IMR-90 (cell line): ENCODE results near the gene LGALS3.

ENCODE experiments used
- BHLHE40 ChIP-seq: fragments of 150-350 bp; IDR thresholded peaks from 2 replicates; pipeline ENCODE4 v1.6.1; 2016; ENCODE audit warnings: mild to moderate bottlenecking, low read depth, low read length
- CHD1 ChIP-seq: IDR thresholded peaks from 2 replicates; pipeline ENCODE4 v1.6.1; 2012; ENCODE audit warnings: low read depth, low read length, improper control_type of control experiment
- FOS ChIP-seq: fragments of 150-350 bp; IDR thresholded peaks from 2 replicates; pipeline ENCODE4 v1.6.1; 2016; ENCODE audit warnings: low read depth, low read length
- MAFK ChIP-seq: IDR thresholded peaks from 2 replicates; pipeline ENCODE4 v1.6.1; 2012; ENCODE audit warnings: low read depth, low read length, improper control_type of control experiment
- MAZ ChIP-seq: IDR thresholded peaks from 2 replicates; pipeline ENCODE4 v1.6.1; 2012; ENCODE audit warnings: low read depth, mild to moderate bottlenecking, low read length, improper control_type of control experiment, moderate library complexity, borderline replicate concordance
- MXI1 ChIP-seq: IDR thresholded peaks from 2 replicates; pipeline ENCODE4 v1.6.1; 2012; ENCODE audit warnings: low read depth, mild to moderate bottlenecking, low read length, moderate library complexity, borderline replicate concordance
- POLR2A ChIP-seq: IDR thresholded peaks from 2 replicates; pipeline ENCODE4 v1.6.1; 2012; ENCODE audit warnings: mild to moderate bottlenecking, low read depth, low read length
- RAD21 ChIP-seq: IDR thresholded peaks from 2 replicates; pipeline ENCODE4 v1.6.1; 2012; ENCODE audit warnings: low read length, improper control_type of control experiment
- SMC3 ChIP-seq: fragments of 150-350 bp; IDR thresholded peaks from 2 replicates; pipeline ENCODE4 v1.6.1; 2016; ENCODE audit warnings: low read depth, mild to moderate bottlenecking, antibody characterized with exemption, low read length, moderate library complexity
- TF ChIP-seq, protein P1 (sequence below): conservative IDR thresholded peaks from 2 replicates; pipeline ENCODE4 v1.5.1; 2012; ENCODE audit warnings: mild to moderate bottlenecking, low read depth, low read length, improper control_type of control experiment
- TF ChIP-seq, protein P2 (sequence below): fragments of 150-350 bp; IDR thresholded peaks from 2 replicates; pipeline ENCODE4 v1.6.1; 2017; ENCODE audit warnings: mild to moderate bottlenecking, antibody characterized with exemption, low read length, low read depth

DNA sequence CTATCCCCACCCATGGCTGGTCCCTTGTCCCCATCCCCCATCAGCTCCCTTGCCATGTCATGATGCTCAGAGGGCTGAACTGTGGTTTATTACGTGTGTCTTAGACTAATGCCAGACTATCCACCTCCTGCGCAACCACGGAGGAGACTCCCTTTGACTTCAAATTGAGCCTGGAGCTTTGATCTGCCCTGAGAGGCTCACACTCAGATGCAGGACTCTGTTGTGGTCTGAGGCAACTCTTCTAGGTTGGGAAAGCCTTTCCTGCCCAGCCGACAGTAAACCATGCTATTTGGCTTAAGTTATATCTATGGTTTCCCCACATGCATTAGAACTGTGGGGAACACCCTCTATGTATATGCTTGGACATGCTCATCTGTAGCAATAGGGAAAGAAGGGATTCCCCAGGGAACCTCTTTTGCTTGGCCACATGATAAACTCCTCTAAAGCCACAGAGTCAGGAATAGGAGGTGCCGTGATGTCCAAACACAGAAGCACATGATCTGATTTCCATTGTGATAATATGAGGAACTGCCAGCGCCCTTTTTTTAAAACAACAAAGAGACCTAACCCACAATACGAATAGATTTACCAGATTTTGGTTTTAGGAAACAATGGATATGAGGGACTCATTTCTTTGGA lies 11.1 kb upstream of the LGALS3 start:
- TF ChIP-seq, protein P1, sequence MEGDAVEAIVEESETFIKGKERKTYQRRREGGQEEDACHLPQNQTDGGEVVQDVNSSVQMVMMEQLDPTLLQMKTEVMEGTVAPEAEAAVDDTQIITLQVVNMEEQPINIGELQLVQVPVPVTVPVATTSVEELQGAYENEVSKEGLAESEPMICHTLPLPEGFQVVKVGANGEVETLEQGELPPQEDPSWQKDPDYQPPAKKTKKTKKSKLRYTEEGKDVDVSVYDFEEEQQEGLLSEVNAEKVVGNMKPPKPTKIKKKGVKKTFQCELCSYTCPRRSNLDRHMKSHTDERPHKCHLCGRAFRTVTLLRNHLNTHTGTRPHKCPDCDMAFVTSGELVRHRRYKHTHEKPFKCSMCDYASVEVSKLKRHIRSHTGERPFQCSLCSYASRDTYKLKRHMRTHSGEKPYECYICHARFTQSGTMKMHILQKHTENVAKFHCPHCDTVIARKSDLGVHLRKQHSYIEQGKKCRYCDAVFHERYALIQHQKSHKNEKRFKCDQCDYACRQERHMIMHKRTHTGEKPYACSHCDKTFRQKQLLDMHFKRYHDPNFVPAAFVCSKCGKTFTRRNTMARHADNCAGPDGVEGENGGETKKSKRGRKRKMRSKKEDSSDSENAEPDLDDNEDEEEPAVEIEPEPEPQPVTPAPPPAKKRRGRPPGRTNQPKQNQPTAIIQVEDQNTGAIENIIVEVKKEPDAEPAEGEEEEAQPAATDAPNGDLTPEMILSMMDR = no peak
- TF ChIP-seq POLR2A (no peak), MXI1 (no peak), FOS (no peak), CHD1 (no peak), MAFK (no peak), SMC3 (no peak), RAD21 (no peak), BHLHE40 (no peak), MAZ (no peak)
- TF ChIP-seq, protein P2, sequence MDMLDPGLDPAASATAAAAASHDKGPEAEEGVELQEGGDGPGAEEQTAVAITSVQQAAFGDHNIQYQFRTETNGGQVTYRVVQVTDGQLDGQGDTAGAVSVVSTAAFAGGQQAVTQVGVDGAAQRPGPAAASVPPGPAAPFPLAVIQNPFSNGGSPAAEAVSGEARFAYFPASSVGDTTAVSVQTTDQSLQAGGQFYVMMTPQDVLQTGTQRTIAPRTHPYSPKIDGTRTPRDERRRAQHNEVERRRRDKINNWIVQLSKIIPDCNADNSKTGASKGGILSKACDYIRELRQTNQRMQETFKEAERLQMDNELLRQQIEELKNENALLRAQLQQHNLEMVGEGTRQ = no peak
